Keratinocyte (primary cell): ENCODE measurements around the gene GMPR2.
"Not testable (repeated sequence)": the region's sequence is repeated elsewhere in the genome, so short reads cannot be mapped to it uniquely, and the experiment has no call there.

Experiments used
- EZH2 ChIP-seq: IDR thresholded peaks from one replicate; pipeline ENCODE4 v1.6.1; 2012; ENCODE audit warnings: inconsistent platforms, mild to moderate bottlenecking, low read length, moderate library complexity
- TF ChIP-seq, protein P1 (sequence below), 3 experiments: IDR thresholded peaks in 1 of 3; conservative IDR thresholded peaks in 1 of 3; optimal IDR thresholded peaks in 1 of 3; 2 replicates in 2 of 3; 3 replicates in 1 of 3; pipeline versions ENCODE3 to v1.5.1; 2011; ENCODE audit warnings: low read length in 3 of 3, mild to moderate bottlenecking in 3 of 3, moderate library complexity in 2 of 3, control low read depth in 1 of 3, inconsistent platforms in 1 of 3; ENCODE audit not compliant: insufficient read depth in 2 of 3; ENCODE audit errors: extremely low read depth in 1 of 3

DNA sequence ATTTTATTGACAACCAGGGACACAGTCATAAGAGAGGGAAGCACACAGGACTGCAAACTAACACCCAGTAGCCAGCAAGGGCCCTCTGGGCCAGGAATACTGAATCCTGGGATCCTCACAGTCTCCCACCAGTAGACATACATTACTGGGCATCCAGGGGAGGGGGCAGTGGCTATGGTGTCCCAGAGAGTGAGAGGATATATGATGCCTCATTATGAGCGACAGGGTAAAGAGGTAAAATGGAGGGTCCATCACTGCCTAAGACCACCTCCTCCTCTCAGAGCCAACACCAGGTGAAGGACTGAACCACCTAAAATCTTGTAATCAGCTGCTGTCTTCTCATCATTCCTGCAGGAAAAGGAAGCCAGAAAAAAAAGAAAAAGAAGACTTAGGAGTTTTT, 15.9 kb upstream of the GMPR2 start:
- TF ChIP-seq, protein P1, sequence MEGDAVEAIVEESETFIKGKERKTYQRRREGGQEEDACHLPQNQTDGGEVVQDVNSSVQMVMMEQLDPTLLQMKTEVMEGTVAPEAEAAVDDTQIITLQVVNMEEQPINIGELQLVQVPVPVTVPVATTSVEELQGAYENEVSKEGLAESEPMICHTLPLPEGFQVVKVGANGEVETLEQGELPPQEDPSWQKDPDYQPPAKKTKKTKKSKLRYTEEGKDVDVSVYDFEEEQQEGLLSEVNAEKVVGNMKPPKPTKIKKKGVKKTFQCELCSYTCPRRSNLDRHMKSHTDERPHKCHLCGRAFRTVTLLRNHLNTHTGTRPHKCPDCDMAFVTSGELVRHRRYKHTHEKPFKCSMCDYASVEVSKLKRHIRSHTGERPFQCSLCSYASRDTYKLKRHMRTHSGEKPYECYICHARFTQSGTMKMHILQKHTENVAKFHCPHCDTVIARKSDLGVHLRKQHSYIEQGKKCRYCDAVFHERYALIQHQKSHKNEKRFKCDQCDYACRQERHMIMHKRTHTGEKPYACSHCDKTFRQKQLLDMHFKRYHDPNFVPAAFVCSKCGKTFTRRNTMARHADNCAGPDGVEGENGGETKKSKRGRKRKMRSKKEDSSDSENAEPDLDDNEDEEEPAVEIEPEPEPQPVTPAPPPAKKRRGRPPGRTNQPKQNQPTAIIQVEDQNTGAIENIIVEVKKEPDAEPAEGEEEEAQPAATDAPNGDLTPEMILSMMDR (optimal IDR thresholded peaks at IDR 0.05 in 1 of 3, IDR thresholded peaks at IDR 0.05 in 1 of 3, conservative IDR thresholded peaks at IDR 0.05 in 1 of 3; ENCODE audit: extremely low read depth in 1 of 3, insufficient read depth in 2 of 3, low read length in 3 of 3), result not testable (repeated sequence)
- TF ChIP-seq EZH2, result not testable (repeated sequence)
